ENCODE results near the gene TMEM119. TPM values are rescaled to one million over a fixed set of nuclear protein-coding genes. Genes with fewer than 3 reads are reported as not detected.

TMEM119 gene
- total RNA-seq, 2 donors from 2014 or later: 7.2 to 8.8 TPM

GRCh38 chr12:108615918-108616317, 18.0 kb upstream of the TMEM119 start:
- Histone ChIP-seq H3K36me3 (no peaks in the 10 kb centered on the region), H3K9ac (ENCODE audit: low read depth in 2 of 2, low read length in 2 of 2) (no peak overlapping the region), H3K27me3 (no peaks in the 10 kb centered on the region), H3K27ac (no peak overlapping the region), H3K4me3 (no peak overlapping the region), H3K4me1 (peaks cover 7% of the 10 kb centered on the region), H3K9me3 (no peaks in the 10 kb centered on the region)
- intact Hi-C loops (cut with DNase I): no loop called here
- no peak for DNase-seq
- TF ChIP-seq CTCF (IDR thresholded peaks at IDR 0.05): no peak

- H3K9ac ChIP-seq (ENCODE audit: low read depth in 2 of 2, low read length in 2 of 2): no peak overlapping the region
- no peak overlapping the region for H3K4me3 ChIP-seq
- H3K4me1 ChIP-seq: peaks cover 7% of the 10 kb centered on the region
- no peaks in the 10 kb centered on the region for H3K36me3 ChIP-seq
- no peak for DNase-seq
- TF ChIP-seq CTCF (IDR thresholded peaks at IDR 0.05): no peak
- H3K27me3 ChIP-seq: no peaks in the 10 kb centered on the region
- H3K27ac ChIP-seq: no peak overlapping the region
- H3K9me3 ChIP-seq: no peaks in the 10 kb centered on the region
- intact Hi-C loops (cut with DNase I): no loop called here
These were observed 16.8 kb upstream of the TMEM119 start for GRCh38 chr12:108614639-108615038.

- Histone ChIP-seq H3K27ac (no peak overlapping the region), H3K9ac (ENCODE audit: low read depth in 2 of 2, low read length in 2 of 2) (no peak overlapping the region), H3K9me3 (no peaks in the 10 kb centered on the region), H3K36me3 (no peaks in the 10 kb centered on the region), H3K4me1 (peaks cover 7% of the 10 kb centered on the region), H3K27me3 (no peaks in the 10 kb centered on the region), H3K4me3 (no peak overlapping the region)
- intact Hi-C loops (cut with DNase I): no loop called here
- DNase-seq: no peak
- TF ChIP-seq CTCF (IDR thresholded peaks at IDR 0.05): no peak
These were observed 16.2 kb upstream of the TMEM119 start for GRCh38 chr12:108614041-108614440.

GRCh38 chr12:108613548-108613947, 15.7 kb upstream of the TMEM119 start:
- no peak for DNase-seq
- Histone ChIP-seq H3K27me3 (no peaks in the 10 kb centered on the region), H3K9ac (ENCODE audit: low read depth in 2 of 2, low read length in 2 of 2) (no peak overlapping the region), H3K4me3 (no peak overlapping the region), H3K9me3 (no peaks in the 10 kb centered on the region), H3K4me1 (peaks cover 7% of the 10 kb centered on the region), H3K27ac (no peak overlapping the region), H3K36me3 (no peaks in the 10 kb centered on the region)
- intact Hi-C loops (cut with DNase I): no loop called here
- TF ChIP-seq CTCF (IDR thresholded peaks at IDR 0.05): no peak

- no peak for DNase-seq
- no peak overlapping the region for H3K4me3 ChIP-seq
- intact Hi-C loops (cut with DNase I): no loop called here
- no peak overlapping the region for H3K27ac ChIP-seq
- H3K4me1 ChIP-seq: peaks cover 5% of the 10 kb centered on the region
- TF ChIP-seq CTCF (IDR thresholded peaks at IDR 0.05): no peak
- H3K9ac ChIP-seq (ENCODE audit: low read depth in 2 of 2, low read length in 2 of 2): no peak overlapping the region
- no peaks in the 10 kb centered on the region for H3K36me3 ChIP-seq
- H3K9me3 ChIP-seq: no peaks in the 10 kb centered on the region
- no peaks in the 10 kb centered on the region for H3K27me3 ChIP-seq
These were observed 15.0 kb upstream of the TMEM119 start for GRCh38 chr12:108612788-108613282.
